HepG2 (cell line): Measurements from ENCODE around the gene PCDHA6. TPM values are rescaled to one million over a fixed set of nuclear protein-coding genes. Genes with fewer than 3 reads are reported as not detected.

Experiments
- ATAC-seq: fragments of 200-7000 bp; cut with Tn5 transposase; 3 replicates; pipeline ENCODE4 v1.9.1; 2020; ENCODE audit warnings: mild to moderate bottlenecking, moderate library complexity
- BruUV-seq: library from RNA; stranded (reverse); fragments of 400-500 nt; replicated peaks from 2 replicates; lab custom pipeline; 2021; lab: Mats Ljungman, UMichigan
- CTCF ChIA-PET: fragments of 300-600 bp; formaldehyde crosslinking; extraction: SDS; loops from one replicate; lab custom pipeline; 2021; ENCODE audit warnings: low total read pairs, inconsistent platforms, low intra/inter-chr PET ratio; lab: Yijun Ruan, JAX
- POLR2A ChIA-PET: fragments of 350-600 bp; sonication (Branson Sonifier 250); formaldehyde crosslinking; loops from one replicate; lab custom pipeline; 2020; ENCODE audit warnings: antibody characterized with exemption, inconsistent platforms; lab: Yijun Ruan, JAX
- DNase-seq: peaks from one replicate; pipeline ENCODE4 v3.0.0-alpha.2; 2015; ENCODE audit warnings: low spot score
- FAIRE-seq: peaks from 3 replicates; lab custom pipeline; 2011; peaks lifted over from hg19 to GRCh38; lab: Jason Lieb, UNC
- H2AFZ ChIP-seq: one replicate; pipeline ENCODE4 v1.6.1; 2011; ENCODE audit warnings: low read length, inconsistent platforms
- H3K27ac ChIP-seq: fragments of 300-600 bp; 3 replicates; pipeline ENCODE4 v1.8.0; 2011; ENCODE audit warnings: mixed run types, mild to moderate bottlenecking, mixed read lengths, low read length, inconsistent platforms; ENCODE audit not compliant: insufficient read depth; ENCODE audit errors: extremely low read length
- H3K27me3 ChIP-seq, 2 experiments: fragments of 200-600 bp in 1 of 2; 2 replicates in 1 of 2; 3 replicates in 1 of 2; pipeline versions ENCODE4 v1.6.0 to v1.8.0; 2011; ENCODE audit warnings: low read length in 2 of 2, mild to moderate bottlenecking in 2 of 2, moderate library complexity in 2 of 2, inconsistent platforms in 1 of 2; ENCODE audit not compliant: insufficient read depth in 2 of 2, control insufficient read depth in 1 of 2
- H3K36me3 ChIP-seq, 2 experiments: fragments of 200-600 bp in 1 of 2; replicated peaks in 1 of 2; 2 replicates in 1 of 2; 3 replicates in 1 of 2; pipeline versions ENCODE4 v1.5.1 to v1.8.0; 2011; ENCODE audit warnings: low read length in 2 of 2, inconsistent platforms in 1 of 2; ENCODE audit not compliant: insufficient read depth in 2 of 2, control insufficient read depth in 1 of 2
- H3K4me1 ChIP-seq: 2 replicates; pipeline ENCODE4 v1.5.1; 2012; ENCODE audit warnings: low read length, inconsistent platforms; ENCODE audit not compliant: insufficient read depth
- H3K4me2 ChIP-seq: 2 replicates; pipeline ENCODE4 v1.6.0; 2011; ENCODE audit warnings: low read depth, low read length, inconsistent platforms
- H3K4me3 ChIP-seq, 3 experiments: fragments of 200-600 bp in 1 of 3; sonication (generic), shearing (Covaris generic) in 1 of 3; replicated peaks in 1 of 3; 2 replicates each; pipeline ENCODE4 v1.5.1; 2011 to 2016; ENCODE audit warnings: low read length in 3 of 3, inconsistent platforms in 2 of 3, low read depth in 2 of 3, mild to moderate bottlenecking in 2 of 3, control low read depth in 1 of 3, mixed read lengths in 1 of 3; ENCODE audit not compliant: insufficient read depth in 1 of 3
- H3K79me2 ChIP-seq: one replicate; pipeline ENCODE4 v1.6.1; 2011; ENCODE audit warnings: low read length, inconsistent platforms; ENCODE audit not compliant: insufficient read depth
- H3K9ac ChIP-seq: 2 replicates; pipeline ENCODE4 v1.6.0; 2011; ENCODE audit warnings: mild to moderate bottlenecking, low read depth, low read length, inconsistent platforms; ENCODE audit not compliant: insufficient read depth
- H3K9me3 ChIP-seq: 2 replicates; pipeline ENCODE4 v1.5.1; 2012; ENCODE audit warnings: mild to moderate bottlenecking, low read length
- H4K20me1 ChIP-seq: 2 replicates; pipeline ENCODE4 v1.6.0; 2011; ENCODE audit warnings: inconsistent platforms, mild to moderate bottlenecking, low read length, moderate library complexity; ENCODE audit not compliant: insufficient read depth
- CREB1 ChIP-seq, 2 experiments: fragments of 450-650 bp in 1 of 2; IDR thresholded peaks; 2 replicates each; pipeline ENCODE4 v1.6.1; 2016 to 2017; ENCODE audit warnings: control low read depth in 1 of 2, mild to moderate bottlenecking in 1 of 2, missing compliant biosample characterization in 1 of 2, missing genetic modification characterization in 1 of 2
- TARDBP ChIP-seq: sonication (generic); formaldehyde crosslinking; IDR thresholded peaks from 2 replicates; pipeline ENCODE4 v1.8.0; 2022; ENCODE audit warnings: mild to moderate bottlenecking, missing genetic modification reagents
- ZHX2 ChIP-seq, 2 experiments: sonication (generic) in 1 of 2; formaldehyde crosslinking in 1 of 2; IDR thresholded peaks; 2 replicates each; pipeline versions ENCODE4 v1.6.1 to v1.9.0; 2014 to 2022; ENCODE audit warnings: antibody characterized with exemption in 1 of 2, borderline replicate concordance in 1 of 2, inconsistent platforms in 1 of 2, low read depth in 1 of 2, missing genetic modification reagents in 1 of 2
- ZNF83 ChIP-seq: sonication (generic); formaldehyde crosslinking; IDR thresholded peaks from 2 replicates; pipeline ENCODE4 v1.4.0; 2020; ENCODE audit warnings: missing genetic modification reagents, mild to moderate bottlenecking, borderline replicate concordance
- WGBS: methylation state at CpG from one replicate; pipeline ENCODE4 v1.1.6; 2017; ENCODE audit warnings: low lambda C conversion rate; 5-methylcytosine and 5-hydroxymethylcytosine counted together
- in situ Hi-C: cut with HindIII; loops from 2 replicates; pipeline ENCODE4 v1.10.0; 2017; ENCODE audit warnings: low pct_unique_long_range_greater_than_20kb; ENCODE audit not compliant: extremely low pct_ligation_motif_present
- intact Hi-C: fragments of 100-400 bp; cut with micrococcal nuclease; formaldehyde crosslinking; loops from one replicate; pipeline ENCODE4 v1.10.0; 2022; ENCODE audit not compliant: unreplicated experiment
- polyA plus RNA-seq, 8 experiments: library from polyadenylated mRNA; depleted of rRNA in 3 of 8; stranded (reverse) in 7 of 8; unstranded in 1 of 8; fragments of >200 nt; fragmentation: Illumina TruSeq in 4 of 8; extraction: Trizol in 4 of 8; gene quantifications; 2 replicates each; pipeline versions ENCODE4 v1.2.1 to v1.2.3, GENCODE V29; 2011 to 2016; ENCODE audit warnings: low read depth in 4 of 8, missing spikeins in 1 of 8, mixed read lengths in 1 of 8; ENCODE audit not compliant: insufficient read depth in 1 of 8
- total RNA-seq, 5 experiments: library from RNA; depleted of rRNA; stranded (reverse); fragments of >200 nt; fragmentation: Illumina TruSeq; extraction: Trizol; gene quantifications; 2 replicates each; pipeline ENCODE4 v1.2.3, GENCODE V29; 2016; ENCODE audit warnings: low read depth in 1 of 5
- TF ChIP-seq, protein P1 (sequence below), 2 experiments: IDR thresholded peaks; 2 replicates each; pipeline ENCODE4 v1.6.1; 2011 to 2012; ENCODE audit warnings: low read length in 2 of 2, borderline replicate concordance in 1 of 2, low read depth in 1 of 2, mild to moderate bottlenecking in 1 of 2, moderate library complexity in 1 of 2
- TF ChIP-seq, protein P2 (sequence below): sonication (generic); formaldehyde crosslinking; IDR thresholded peaks from 2 replicates; pipeline ENCODE4 v1.8.0; 2022; ENCODE audit warnings: mild to moderate bottlenecking, missing genetic modification reagents, moderate library complexity
- TF ChIP-seq, protein P3 (sequence below): sonication (generic); formaldehyde crosslinking; conservative IDR thresholded peaks from 2 replicates; pipeline ENCODE4 v1.4.0; 2020; ENCODE audit warnings: missing genetic modification reagents
- TF ChIP-seq, protein P4 (sequence below): sonication (generic); formaldehyde crosslinking; IDR thresholded peaks from 2 replicates; pipeline ENCODE4 v1.4.0; 2020; ENCODE audit warnings: missing genetic modification reagents

PCDHA6 gene
- total and polyA plus RNA-seq, 2 of the 13 experiments (the other 11 are each of a cell fraction or from before 2014, with no cell fraction given) = not detected

- BruUV-seq = no TSS peak
- Histone ChIP-seq H2AFZ (no peak overlapping the region), H3K9ac (no peak overlapping the region), H3K79me2 (no peaks in the 10 kb centered on the region), H3K4me3 (no peak overlapping the region), H3K27me3 (no peaks in the 10 kb centered on the region), H3K27ac (no peak overlapping the region), H3K4me2 (no peak overlapping the region), H3K4me1 (no peaks in the 10 kb centered on the region), H3K36me3 (no peaks in the 10 kb centered on the region), H3K9me3 (peaks cover 35% of the 10 kb centered on the region), H4K20me1 (no peaks in the 10 kb centered on the region)
- in situ Hi-C loops (no loop called here), intact Hi-C loops (no loop called here)
- 69% methylated on average over 13 of the region's 39 CpGs for WGBS
- no peak for FAIRE-seq
- POLR2A ChIA-PET = no interaction called here
- CTCF ChIA-PET = no interaction called here
- no peak for ATAC-seq
- no peak for DNase-seq
- no peak for TF ChIP-seq ZHX2 (IDR thresholded peaks at IDR 0.05; ENCODE audit: low read depth)
- TF ChIP-seq ZHX2 (CRISPR knock-in tag; IDR thresholded peaks at IDR 0.05; ENCODE audit: borderline replicate concordance) = no peak
- no peak for TF ChIP-seq CREB1 (IDR thresholded peaks at IDR 0.05)
- no peak for TF ChIP-seq CREB1 (CRISPR knock-in tag; IDR thresholded peaks at IDR 0.05)
- TF ChIP-seq, protein P1, sequence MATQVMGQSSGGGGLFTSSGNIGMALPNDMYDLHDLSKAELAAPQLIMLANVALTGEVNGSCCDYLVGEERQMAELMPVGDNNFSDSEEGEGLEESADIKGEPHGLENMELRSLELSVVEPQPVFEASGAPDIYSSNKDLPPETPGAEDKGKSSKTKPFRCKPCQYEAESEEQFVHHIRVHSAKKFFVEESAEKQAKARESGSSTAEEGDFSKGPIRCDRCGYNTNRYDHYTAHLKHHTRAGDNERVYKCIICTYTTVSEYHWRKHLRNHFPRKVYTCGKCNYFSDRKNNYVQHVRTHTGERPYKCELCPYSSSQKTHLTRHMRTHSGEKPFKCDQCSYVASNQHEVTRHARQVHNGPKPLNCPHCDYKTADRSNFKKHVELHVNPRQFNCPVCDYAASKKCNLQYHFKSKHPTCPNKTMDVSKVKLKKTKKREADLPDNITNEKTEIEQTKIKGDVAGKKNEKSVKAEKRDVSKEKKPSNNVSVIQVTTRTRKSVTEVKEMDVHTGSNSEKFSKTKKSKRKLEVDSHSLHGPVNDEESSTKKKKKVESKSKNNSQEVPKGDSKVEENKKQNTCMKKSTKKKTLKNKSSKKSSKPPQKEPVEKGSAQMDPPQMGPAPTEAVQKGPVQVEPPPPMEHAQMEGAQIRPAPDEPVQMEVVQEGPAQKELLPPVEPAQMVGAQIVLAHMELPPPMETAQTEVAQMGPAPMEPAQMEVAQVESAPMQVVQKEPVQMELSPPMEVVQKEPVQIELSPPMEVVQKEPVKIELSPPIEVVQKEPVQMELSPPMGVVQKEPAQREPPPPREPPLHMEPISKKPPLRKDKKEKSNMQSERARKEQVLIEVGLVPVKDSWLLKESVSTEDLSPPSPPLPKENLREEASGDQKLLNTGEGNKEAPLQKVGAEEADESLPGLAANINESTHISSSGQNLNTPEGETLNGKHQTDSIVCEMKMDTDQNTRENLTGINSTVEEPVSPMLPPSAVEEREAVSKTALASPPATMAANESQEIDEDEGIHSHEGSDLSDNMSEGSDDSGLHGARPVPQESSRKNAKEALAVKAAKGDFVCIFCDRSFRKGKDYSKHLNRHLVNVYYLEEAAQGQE (IDR thresholded peaks at IDR 0.05; ENCODE audit: borderline replicate concordance in 1 of 2, low read depth in 1 of 2, low read length in 2 of 2) = no peak
- TF ChIP-seq, protein P2, sequence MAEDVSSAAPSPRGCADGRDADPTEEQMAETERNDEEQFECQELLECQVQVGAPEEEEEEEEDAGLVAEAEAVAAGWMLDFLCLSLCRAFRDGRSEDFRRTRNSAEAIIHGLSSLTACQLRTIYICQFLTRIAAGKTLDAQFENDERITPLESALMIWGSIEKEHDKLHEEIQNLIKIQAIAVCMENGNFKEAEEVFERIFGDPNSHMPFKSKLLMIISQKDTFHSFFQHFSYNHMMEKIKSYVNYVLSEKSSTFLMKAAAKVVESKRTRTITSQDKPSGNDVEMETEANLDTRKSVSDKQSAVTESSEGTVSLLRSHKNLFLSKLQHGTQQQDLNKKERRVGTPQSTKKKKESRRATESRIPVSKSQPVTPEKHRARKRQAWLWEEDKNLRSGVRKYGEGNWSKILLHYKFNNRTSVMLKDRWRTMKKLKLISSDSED = no peak
- TF ChIP-seq TARDBP (CRISPR knock-in tag) = no peak
- TF ChIP-seq, protein P3, sequence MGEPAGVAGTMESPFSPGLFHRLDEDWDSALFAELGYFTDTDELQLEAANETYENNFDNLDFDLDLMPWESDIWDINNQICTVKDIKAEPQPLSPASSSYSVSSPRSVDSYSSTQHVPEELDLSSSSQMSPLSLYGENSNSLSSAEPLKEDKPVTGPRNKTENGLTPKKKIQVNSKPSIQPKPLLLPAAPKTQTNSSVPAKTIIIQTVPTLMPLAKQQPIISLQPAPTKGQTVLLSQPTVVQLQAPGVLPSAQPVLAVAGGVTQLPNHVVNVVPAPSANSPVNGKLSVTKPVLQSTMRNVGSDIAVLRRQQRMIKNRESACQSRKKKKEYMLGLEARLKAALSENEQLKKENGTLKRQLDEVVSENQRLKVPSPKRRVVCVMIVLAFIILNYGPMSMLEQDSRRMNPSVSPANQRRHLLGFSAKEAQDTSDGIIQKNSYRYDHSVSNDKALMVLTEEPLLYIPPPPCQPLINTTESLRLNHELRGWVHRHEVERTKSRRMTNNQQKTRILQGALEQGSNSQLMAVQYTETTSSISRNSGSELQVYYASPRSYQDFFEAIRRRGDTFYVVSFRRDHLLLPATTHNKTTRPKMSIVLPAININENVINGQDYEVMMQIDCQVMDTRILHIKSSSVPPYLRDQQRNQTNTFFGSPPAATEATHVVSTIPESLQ = no peak
- TF ChIP-seq, protein P4, sequence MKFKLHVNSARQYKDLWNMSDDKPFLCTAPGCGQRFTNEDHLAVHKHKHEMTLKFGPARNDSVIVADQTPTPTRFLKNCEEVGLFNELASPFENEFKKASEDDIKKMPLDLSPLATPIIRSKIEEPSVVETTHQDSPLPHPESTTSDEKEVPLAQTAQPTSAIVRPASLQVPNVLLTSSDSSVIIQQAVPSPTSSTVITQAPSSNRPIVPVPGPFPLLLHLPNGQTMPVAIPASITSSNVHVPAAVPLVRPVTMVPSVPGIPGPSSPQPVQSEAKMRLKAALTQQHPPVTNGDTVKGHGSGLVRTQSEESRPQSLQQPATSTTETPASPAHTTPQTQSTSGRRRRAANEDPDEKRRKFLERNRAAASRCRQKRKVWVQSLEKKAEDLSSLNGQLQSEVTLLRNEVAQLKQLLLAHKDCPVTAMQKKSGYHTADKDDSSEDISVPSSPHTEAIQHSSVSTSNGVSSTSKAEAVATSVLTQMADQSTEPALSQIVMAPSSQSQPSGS (CRISPR knock-in tag) = no peak
- no peak for TF ChIP-seq ZNF83
These were observed 31.1 kb upstream of the PCDHA6 start for GRCh38 chr5:140796718-140797095.
